NCI-H1417 (cell line): ENCODE measurements around the gene FAM209A.
"Not testable (repeated sequence)": the region's sequence is repeated elsewhere in the genome, so short reads cannot be mapped to it uniquely, and the experiment has no call there.

Source experiments
- DNase-seq, 3 experiments: peaks; one replicate each; lab custom pipeline; 2025; lab: John Stamatoyannopoulos, UW

The FAM209A gene

DNA sequence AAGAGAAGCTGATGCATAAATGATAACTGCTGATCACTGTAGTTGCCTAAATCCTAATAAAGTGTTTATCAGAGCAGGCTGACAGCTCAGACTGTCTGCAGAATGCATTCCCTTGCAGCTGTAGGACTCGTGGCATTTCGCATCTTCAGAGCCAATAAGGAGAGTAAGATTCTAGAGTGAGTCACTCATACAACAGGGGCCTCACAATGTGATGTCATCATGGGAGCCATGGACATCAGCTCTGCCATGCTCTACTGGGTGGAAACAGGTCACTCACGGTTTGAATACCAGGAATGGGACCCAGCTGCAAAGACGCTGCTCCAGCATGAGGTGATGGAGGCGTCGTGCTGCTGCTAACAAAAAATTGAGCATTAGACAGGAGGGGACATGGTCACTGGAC, 15.9 kb downstream of the FAM209A start:
- DNase-seq: no peak

GRCh38 chr20:56542489-56543030, 18.0 kb downstream of the FAM209A start:
- no peak for DNase-seq

DNA sequence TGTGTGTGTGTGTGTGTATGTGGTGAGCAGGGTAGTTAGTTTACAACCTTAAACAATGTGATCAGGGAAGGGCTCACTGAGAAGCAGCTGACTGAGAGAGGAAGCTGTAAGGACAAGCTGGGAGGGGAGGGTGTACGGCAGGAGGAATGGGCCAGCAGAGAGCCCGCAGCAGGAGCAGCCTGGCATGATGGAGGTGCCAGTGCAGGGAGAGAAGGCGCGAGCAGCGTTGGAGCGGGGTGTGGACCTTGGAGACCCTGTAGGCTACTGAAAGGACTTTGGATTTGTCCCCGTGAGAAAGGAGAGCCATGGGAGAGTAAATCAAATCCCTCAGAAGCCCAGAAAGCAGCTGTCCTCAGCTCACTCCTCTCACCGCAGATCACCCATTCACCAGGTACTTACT, 27.0 kb downstream of the FAM209A start:
- DNase-seq: no peak

- DNase-seq: no peak
These were observed 28.5 kb downstream of the FAM209A start for GRCh38 chr20:56552911-56553629.

DNA sequence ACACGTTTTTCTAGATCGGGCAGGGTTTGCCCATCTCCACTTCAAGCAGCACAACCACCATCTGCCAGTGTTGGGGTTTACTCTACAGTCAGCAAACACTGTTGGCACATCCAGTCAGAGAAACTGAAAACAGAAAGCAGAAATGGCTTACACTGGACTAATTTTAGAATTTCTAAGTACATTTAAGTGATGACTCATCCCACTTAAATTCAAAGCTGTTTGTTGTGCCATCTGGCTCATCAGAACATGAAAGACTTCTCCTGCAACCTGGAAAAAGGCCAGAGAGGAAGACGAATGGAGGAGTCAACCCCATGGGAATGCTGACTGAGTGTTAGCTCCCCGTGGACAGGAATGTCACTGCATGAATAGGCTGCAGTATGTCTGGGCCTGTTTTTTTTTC, 30.3 kb downstream of the FAM209A start:
- peak; percentile 21 to 91 (median 64) for DNase-seq

- no peak for DNase-seq
These were observed 34.4 kb downstream of the FAM209A start for GRCh38 chr20:56558968-56559367.

GRCh38 chr20:56564526-56564925, 40.0 kb downstream of the FAM209A start:
- not testable (repeated sequence) for DNase-seq

DNA sequence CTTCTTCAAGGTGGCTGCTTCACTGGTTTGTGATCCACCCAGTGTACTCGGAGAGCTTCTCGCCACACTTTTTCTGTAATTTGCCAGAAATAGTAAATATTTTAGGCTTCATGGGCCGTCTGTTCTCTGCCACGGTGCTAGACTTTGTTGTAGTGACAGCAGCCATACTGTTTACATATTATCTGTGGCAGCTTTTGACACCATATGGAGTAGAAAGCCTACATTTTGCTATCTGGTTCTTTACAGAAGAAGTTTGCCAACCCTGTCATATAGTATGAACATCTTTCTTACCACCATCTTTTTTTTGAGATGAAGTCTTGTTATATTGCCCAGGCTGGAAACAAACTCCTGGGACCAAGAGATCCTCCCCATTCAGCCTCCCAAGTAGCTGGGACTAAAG, 41.0 kb downstream of the FAM209A start:
- DNase-seq: no peak

DNA sequence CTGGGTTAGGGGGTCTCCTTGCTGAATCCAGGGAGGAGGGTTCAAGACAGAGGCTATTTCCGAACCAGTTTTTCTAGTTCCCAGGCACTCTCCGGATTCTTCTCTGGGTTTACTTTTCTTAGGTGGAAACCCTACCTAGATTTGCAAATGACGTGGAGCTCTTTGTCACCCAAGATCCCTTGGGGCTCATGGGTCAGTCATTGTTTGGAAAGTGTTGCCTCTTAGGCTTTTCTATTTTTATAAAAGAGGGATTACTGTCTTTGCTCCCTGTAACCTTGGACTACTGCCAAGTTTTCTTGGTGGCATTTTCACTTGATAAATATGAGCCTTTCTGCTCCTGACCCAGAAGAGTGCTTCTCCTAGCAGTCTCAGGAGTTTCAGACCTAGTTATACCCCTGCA, 42.1 kb downstream of the FAM209A start:
- DNase-seq: peak in 2 of 3 experiments; percentile 50 to 91

- DNase-seq: no peak
These were observed 46.3 kb downstream of the FAM209A start for GRCh38 chr20:56570832-56571231.

- no peak for DNase-seq
These were observed 47.6 kb downstream of the FAM209A start for GRCh38 chr20:56572172-56572571.

DNA sequence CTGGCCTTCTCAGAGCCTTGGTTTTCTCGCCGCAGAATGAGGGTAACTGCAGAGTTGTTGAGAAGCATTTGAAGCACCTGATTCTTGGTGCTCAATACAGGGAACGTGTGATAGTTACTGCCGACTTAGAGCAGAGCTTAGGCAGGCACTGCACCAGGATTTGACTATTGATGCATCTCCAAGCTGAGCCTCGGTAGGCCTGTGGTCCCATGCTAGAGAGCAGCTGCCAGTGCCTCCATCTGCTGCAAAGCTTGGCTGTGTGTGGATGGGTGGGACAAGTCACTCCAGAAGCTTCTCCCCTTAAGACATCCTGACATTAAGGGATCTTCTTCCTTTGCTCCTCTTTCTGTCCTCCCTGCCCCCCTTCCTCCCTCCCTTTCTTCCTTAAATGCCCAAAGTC, 49.4 kb downstream of the FAM209A start:
- no peak for DNase-seq

GRCh38 chr20:56574531-56575142, 50.1 kb downstream of the FAM209A start:
- no peak for DNase-seq

DNA sequence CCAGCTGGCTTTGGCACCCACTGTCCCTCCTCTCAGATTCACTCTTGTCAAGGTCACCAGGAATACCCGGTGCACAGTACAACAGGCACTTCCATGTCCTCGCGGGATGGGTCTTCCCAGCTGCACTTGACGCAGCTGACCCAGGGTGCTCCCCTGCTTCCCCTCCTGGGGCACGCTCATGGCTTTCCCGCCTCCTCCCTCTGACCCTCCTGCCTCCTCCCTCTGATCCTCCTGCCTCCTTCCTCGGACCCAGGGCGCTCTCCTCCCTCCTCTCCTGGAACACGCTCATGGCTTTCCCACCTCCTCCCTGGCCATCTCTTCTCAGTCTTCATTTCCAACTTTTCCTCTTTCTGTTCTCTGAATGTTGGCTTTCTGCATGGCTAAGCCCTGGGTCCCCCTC, 50.6 kb downstream of the FAM209A start:
- no peak for DNase-seq
